ACC112 (cell line): Measurements from ENCODE around the gene TAF13.
"Not testable (repeated sequence)": the region's sequence is repeated elsewhere in the genome, so short reads cannot be mapped to it uniquely, and the experiment has no call there.

Source experiments
- H2AFZ ChIP-seq: fragments of 200-600 bp; sonication (generic); one replicate; pipeline ENCODE4 v1.6.0; 2017; ENCODE audit warnings: antibody characterized with exemption, low read length; ENCODE audit not compliant: unreplicated experiment
- H3K27ac ChIP-seq: fragments of 200-600 bp; sonication (generic); 2 replicates; pipeline ENCODE4 v1.5.1; 2014; ENCODE audit warnings: low read depth, mild to moderate bottlenecking, antibody characterized with exemption, low read length, moderate library complexity
- H3K27me3 ChIP-seq: fragments of 200-600 bp; sonication (generic); 2 replicates; pipeline ENCODE4 v1.6.1; 2014; ENCODE audit warnings: mild to moderate bottlenecking, antibody characterized with exemption, low read length, moderate library complexity, mixed read lengths; ENCODE audit not compliant: insufficient read depth
- H3K36me3 ChIP-seq: fragments of 200-600 bp; sonication (generic); 2 replicates; pipeline ENCODE4 v1.6.1; 2016; ENCODE audit warnings: mild to moderate bottlenecking, antibody characterized with exemption, low read length, moderate library complexity, mixed read lengths; ENCODE audit not compliant: insufficient read depth
- H3K4me1 ChIP-seq: fragments of 200-600 bp; sonication (generic); one replicate; pipeline ENCODE4 v1.6.1; 2016; ENCODE audit warnings: low read length, mixed read lengths; ENCODE audit not compliant: insufficient read depth, unreplicated experiment, control insufficient read depth
- H3K4me3 ChIP-seq: fragments of 200-600 bp; sonication (generic); 2 replicates; pipeline ENCODE4 v1.5.1; 2014; ENCODE audit warnings: mild to moderate bottlenecking, low read depth, low read length
- H3K79me2 ChIP-seq: fragments of 200-600 bp; sonication (generic); one replicate; pipeline ENCODE4 v1.6.0; 2016; ENCODE audit warnings: low read length; ENCODE audit not compliant: control insufficient read depth, unreplicated experiment, insufficient read depth

TAF13 gene

DNA sequence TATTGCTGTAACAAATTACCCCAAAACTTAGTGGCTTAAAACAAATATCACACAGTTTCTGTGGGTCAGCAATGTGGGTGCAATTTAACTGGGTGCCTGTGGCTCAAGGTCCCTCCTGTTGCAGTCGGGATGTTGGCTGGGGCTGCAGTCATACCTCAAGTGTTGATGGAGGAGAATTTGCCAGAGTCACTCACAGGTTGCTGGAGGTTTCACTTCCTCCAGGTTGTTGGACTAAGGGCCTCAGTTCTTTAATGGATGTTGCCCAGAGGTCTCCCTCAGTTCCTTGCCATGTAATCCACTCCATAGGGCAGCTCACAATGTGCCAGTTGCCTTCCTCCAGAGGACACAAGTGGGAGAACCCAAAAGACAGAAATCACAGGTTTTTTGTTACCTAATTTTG lies 2.5 kb upstream of the TAF13 start:
- Histone ChIP-seq H3K4me1 (peaks cover 4% of the 10 kb centered on the region), H3K27ac (no peak overlapping the region), H3K36me3 (no peaks in the 10 kb centered on the region), H3K4me3 (no peak overlapping the region), H3K27me3 (no peaks in the 10 kb centered on the region), H3K79me2 (peaks cover 21% of the 10 kb centered on the region), H2AFZ (no peak overlapping the region)

DNA sequence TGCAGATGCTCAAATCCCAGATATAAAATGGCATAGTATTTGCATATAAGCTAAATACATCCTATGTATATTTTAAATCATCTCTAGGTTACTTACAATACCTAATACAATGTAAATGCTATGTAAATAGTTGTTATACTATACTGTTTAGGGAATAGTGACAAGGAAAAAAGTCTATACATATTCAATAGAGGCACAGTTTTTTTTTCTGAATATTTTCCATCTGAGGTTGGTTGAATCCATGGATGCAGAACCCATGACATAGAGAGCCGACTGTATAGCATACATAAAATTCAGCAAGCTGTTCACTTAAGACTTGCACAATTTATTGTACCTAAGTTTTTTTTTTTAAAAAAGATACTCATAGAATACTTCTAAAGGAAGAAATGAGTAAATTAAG lies 6.5 kb downstream of the TAF13 start:
- no peaks in the 10 kb centered on the region for H3K4me1 ChIP-seq
- peaks cover 57% of the 10 kb centered on the region for H3K79me2 ChIP-seq
- no peak overlapping the region for H3K27ac ChIP-seq
- H3K4me3 ChIP-seq: no peak overlapping the region
- no peaks in the 10 kb centered on the region for H3K27me3 ChIP-seq
- H2AFZ ChIP-seq: no peak overlapping the region
- H3K36me3 ChIP-seq: peaks cover 19% of the 10 kb centered on the region

DNA sequence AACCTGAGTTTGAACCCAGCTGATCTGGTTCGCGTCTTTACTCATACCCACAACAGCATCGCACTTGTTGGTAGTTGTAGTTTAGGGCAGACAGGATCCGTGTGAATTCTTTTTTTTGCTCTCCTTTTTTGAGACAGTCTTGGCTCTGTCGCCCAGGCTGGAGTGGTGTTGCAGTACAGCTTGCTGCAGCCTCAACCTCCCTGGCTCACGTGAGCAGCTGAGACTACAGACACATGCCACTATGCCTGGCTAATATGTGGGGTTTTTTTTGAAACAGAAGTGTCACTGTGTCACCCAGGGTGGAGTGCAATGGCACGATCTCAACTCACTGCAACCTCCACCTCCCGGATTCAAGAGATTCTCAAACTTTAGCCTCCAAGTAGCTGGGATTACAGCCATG lies 7.9 kb downstream of the TAF13 start:
- H3K36me3 ChIP-seq: peaks cover 19% of the 10 kb centered on the region
- no peak overlapping the region for H3K4me3 ChIP-seq
- no peaks in the 10 kb centered on the region for H3K4me1 ChIP-seq
- H2AFZ ChIP-seq: no peak overlapping the region
- no peak overlapping the region for H3K27ac ChIP-seq
- peaks cover 47% of the 10 kb centered on the region for H3K79me2 ChIP-seq
- no peaks in the 10 kb centered on the region for H3K27me3 ChIP-seq

DNA sequence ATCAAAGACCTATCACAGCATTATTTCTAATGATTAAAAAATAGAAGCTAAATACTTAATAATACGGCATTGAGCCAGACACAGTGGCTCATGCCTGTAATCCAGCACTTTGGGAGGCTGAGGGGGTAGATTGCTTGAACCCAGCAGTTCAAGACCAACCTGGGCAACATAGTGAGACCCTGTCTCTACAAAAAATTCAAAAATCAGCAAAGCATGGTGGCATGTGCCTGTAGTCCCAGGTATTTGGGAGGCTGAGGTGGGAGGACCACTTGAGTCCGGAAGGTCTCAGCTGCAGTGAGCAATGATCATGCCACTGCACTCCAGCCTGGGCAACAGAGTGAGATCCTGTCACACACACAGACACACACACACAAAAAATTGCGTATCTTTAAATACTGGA lies 10.7 kb downstream of the TAF13 start:
- H3K79me2 ChIP-seq: peaks cover 30% of the 10 kb centered on the region
- H2AFZ ChIP-seq: no peak overlapping the region
- H3K27ac ChIP-seq: no peak overlapping the region
- no peak overlapping the region for H3K4me3 ChIP-seq
- H3K27me3 ChIP-seq: no peaks in the 10 kb centered on the region
- H3K4me1 ChIP-seq: no peaks in the 10 kb centered on the region
- peaks cover 14% of the 10 kb centered on the region for H3K36me3 ChIP-seq

DNA sequence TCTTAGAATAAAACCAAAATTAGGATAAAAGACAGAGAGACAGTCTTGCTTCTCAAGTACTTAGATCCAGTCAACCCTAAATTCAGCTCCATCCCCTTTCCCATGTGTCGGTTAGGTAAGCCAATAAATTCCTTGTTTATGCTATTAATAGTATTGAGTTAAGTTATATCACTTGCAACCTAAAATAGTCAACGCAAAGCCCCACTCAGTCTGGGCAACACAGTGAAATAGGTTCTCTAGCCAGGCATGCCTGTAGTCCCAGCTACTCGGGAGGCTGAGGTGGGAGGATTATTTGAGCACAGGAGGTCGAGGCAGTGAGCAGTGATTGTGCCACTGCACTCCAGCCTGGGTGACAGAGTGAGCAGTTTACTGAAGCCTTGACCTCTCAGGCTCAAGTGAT lies 14.6 kb downstream of the TAF13 start:
- no peak overlapping the region for H3K4me3 ChIP-seq
- H3K36me3 ChIP-seq: no peaks in the 10 kb centered on the region; the same call in 1 of the 2 replicates
- H3K79me2 ChIP-seq: no peaks in the 10 kb centered on the region
- H2AFZ ChIP-seq: no peak overlapping the region
- no peak overlapping the region for H3K27ac ChIP-seq
- no peaks in the 10 kb centered on the region for H3K27me3 ChIP-seq
- no peaks in the 10 kb centered on the region for H3K4me1 ChIP-seq

DNA sequence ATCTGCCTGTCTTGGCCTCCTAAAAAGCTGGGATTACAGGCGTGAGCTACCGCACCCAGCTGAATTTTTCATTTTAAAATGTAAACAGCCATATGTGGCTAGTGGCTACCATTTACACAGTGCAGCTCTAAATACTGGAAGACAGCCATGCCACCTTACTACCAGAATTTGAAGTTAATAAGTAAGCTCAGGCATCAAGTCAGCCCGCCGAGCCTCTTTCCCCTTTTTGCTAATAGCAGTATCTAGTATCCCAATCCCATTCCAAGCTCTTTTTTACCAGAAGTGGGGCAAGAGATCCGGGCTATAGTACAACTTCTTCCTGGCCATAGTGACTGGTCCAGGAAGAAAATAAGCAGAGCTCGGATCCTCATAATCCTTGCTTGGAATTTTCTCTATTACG lies 15.1 kb downstream of the TAF13 start:
- Histone ChIP-seq H3K27ac (no peak overlapping the region), H2AFZ (no peak overlapping the region), H3K4me1 (no peaks in the 10 kb centered on the region), H3K4me3 (no peak overlapping the region), H3K79me2 (no peaks in the 10 kb centered on the region), H3K27me3 (no peaks in the 10 kb centered on the region), H3K36me3 (no peaks in the 10 kb centered on the region; the same call in 1 of the 2 replicates)

DNA sequence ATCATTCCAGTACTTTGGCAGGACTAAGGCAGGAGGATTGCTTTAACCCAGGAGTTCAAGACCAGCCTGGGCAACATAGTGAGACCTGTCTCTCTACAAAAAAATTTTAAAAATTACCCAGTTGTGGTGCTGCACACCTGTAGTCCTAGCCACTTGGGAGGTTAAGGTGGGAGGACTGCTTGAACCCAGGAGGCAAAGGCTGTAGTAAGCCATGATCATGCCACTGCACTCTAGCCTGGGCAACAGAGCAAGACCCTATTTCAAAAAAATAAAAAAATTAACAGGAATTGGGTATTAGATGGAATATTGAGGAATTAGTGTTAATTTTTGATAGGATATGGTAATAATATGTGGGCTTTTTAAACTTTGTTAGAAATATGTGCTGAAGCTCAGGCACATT lies 16.8 kb downstream of the TAF13 start:
- no peaks in the 10 kb centered on the region for H3K27me3 ChIP-seq
- no peak overlapping the region for H2AFZ ChIP-seq
- no peaks in the 10 kb centered on the region for H3K79me2 ChIP-seq
- H3K4me3 ChIP-seq: no peak overlapping the region
- H3K27ac ChIP-seq: no peak overlapping the region
- H3K36me3 ChIP-seq: no peaks in the 10 kb centered on the region; the same call in 1 of the 2 replicates
- no peaks in the 10 kb centered on the region for H3K4me1 ChIP-seq

DNA sequence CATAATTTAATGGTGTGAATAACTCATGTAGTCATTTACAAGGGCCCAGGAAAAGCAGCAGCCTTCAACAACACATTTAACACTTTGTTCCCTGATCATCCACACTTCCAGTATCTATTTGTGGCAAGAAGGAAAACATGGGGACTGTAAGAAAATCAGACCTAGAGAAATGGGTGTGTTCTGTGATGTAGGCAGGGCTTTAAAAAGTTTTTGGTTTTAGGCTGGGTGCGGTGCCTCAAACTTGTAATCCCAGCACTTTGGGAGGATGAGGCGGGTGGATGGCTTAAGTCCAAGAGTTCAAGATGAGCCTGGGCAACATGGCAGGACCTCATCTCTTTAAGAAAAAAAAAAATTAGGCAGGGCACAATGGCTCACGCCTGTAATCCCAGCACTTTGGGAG lies 19.7 kb downstream of the TAF13 start:
- Histone ChIP-seq H3K27me3 (no peaks in the 10 kb centered on the region), H2AFZ (no peak overlapping the region), H3K79me2 (no peaks in the 10 kb centered on the region), H3K36me3 (no peaks in the 10 kb centered on the region), H3K4me3 (no peak overlapping the region), H3K27ac (no peak overlapping the region), H3K4me1 (no peaks in the 10 kb centered on the region)

DNA sequence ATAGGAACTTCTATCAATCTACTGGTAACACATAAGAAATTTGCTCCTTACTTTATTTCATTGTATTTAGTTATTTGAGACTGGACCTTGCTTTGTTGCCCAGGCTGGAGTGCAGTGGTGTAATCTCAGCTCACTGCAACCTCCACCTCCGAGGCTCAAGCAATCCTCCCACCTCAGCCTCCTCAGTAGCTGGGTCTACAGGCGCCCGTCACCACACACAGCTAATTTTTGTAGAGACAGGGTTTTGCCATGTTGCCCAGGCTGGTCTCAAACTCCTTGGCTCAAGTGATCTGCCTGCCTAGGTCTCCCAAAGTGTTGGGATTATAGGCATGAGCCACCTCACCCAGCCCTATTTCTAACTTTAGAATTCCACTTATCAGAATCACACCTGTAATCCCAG lies 23.7 kb downstream of the TAF13 start:
- H3K79me2 ChIP-seq, H3K27me3 ChIP-seq, H3K4me3 ChIP-seq, H3K4me1 ChIP-seq, H3K27ac ChIP-seq, H2AFZ ChIP-seq, H3K36me3 ChIP-seq: not testable (repeated sequence)

DNA sequence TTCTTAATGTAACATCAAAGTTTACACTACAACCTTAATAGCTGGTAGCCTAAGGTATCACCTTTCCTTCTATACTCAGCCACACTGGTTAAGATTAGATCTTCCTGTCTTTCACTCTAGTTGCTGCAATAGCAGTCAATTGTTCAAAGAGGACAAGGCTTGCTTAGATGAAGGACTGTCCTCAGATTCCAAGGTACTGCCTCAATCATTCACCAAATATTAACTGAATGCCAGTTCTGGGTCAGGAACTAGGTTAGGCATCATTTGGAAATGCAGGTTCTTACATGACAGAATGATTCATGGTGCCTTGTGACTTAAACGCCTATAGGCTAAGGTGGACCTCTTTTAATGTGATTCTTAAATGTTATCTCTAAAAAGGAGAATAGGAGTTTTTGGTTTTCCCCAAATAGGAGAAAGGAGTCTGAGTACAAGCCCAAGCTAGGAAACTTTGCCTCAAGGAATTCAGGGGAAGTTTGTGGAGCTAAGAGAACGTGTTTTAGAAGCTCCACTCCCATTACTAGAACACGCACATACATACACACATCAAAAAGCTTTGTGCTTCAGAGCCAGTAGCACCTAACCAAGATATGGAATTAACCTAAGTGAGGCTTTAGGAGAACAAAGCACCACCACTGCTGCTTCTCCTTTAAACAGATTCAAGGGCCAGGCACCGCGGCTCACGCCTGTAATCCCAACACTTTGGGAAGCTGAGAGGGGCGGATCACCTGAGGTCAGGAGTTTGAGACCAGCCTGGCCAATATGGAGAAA lies 25.4 kb downstream of the TAF13 start:
- Histone ChIP-seq H3K27ac (no peak overlapping the region), H3K4me3 (no peak overlapping the region)

DNA sequence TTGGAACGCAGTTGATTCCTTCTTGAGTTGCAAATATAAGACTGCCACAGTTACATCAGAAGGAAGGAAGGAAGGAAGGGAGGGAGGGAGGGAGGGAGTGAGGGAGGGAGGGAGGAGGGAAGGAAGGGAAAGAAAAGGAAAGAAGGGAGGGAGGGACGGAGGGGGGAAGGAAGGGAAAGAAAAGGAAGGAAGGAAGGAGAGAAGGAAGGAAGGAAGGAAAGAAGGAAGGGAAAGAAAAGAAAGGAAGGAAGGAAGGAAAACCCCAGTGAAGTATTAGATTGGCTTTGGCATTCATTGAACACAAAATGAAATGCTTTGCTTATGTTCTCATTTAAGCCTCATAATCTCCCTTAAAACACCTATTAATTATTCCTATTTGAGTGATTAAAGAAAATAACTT lies 27.5 kb downstream of the TAF13 start:
- no peak overlapping the region for H2AFZ ChIP-seq
- no peaks in the 10 kb centered on the region for H3K4me1 ChIP-seq
- H3K4me3 ChIP-seq: no peak overlapping the region
- H3K27ac ChIP-seq: no peak overlapping the region
- no peaks in the 10 kb centered on the region for H3K79me2 ChIP-seq
- no peaks in the 10 kb centered on the region for H3K36me3 ChIP-seq
- no peaks in the 10 kb centered on the region for H3K27me3 ChIP-seq

More for the DNA sequence above, 25.4 kb downstream of the TAF13 start:
- Histone ChIP-seq H3K79me2 (no peaks in the 10 kb centered on the region), H3K4me1 (no peaks in the 10 kb centered on the region), H2AFZ (no peak overlapping the region), H3K36me3 (no peaks in the 10 kb centered on the region), H3K27me3 (no peaks in the 10 kb centered on the region)
